ENCODE results near the gene COPE. TPM values are rescaled to one million over a fixed set of nuclear protein-coding genes. Genes with fewer than 3 reads are reported as not detected.

The COPE gene
- polyA plus RNA-seq, 3 donors, result 91.0 to 108 (median 106) TPM

DNA sequence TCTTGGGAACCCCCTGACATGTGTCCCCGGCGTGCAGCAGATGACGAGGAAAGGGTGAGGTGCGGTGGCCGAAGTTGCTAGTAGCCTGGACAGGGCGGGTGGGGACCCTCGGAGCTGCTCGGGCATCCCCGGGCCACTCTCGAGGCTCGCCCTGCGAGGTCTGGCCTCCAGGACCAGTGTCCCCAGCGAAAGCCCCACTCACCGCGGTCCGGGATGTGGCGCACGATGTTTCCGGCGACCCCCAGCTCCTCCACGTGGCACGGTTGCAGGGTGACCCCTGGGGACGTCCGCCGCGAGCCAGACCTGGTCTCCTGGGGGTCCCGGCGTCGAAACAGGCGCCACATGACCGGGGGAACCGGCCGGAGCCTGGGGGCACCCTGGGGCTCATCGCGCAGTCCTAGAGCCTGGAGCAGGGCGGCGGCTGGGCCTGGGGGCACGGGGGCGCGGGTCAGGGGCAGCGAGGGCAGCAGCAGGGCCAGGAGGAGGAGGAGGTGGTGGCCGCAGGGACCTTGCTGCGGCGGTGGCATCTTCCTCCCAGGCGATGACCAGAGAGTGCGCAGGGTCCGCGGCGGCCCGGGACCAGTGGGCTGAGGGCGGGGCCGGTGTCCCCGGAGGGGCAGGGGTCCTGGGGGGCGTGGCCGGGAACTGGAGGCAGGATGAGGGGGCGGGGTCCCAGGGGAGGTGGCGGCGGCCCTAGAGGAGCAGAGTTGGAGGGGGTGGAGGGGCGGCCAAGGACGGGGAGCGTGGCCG, 49.2 kb downstream of the COPE start:
- DNase-seq (ENCODE audit: low read depth in 3 of 3, low spot score in 2 of 3), result no peak

DNA sequence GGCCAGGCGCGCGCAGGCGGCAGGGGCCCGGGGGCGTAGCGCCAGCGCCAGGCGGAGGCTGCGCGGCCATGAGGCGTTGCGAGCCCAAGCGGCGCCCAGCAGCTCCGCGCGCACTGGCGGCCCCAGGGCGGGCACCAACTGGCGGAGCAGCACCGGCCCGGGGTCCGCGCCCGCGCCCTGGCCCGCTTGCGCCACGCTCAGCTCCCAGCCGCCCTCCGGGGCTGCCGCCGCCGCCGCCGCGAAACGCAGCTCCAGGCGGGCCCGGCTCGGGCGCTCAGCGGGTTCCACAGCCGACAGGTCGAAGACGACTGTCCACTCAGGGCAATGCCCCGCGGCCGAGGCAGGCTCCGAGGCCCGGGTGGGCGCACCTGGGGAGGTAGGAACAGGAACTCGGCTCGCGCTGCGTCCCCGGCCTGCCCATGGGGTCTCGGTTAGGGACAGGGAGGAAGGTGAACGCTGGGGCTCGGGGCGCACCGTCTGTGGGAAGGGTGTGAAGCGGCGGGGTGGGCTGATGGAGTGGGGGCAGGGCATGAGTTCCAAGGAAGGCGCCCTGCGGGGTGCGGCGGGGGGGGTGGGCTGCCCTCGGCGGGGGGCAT, 50.1 kb downstream of the COPE start:
- no peak for DNase-seq (ENCODE audit: low read depth in 3 of 3, low spot score in 2 of 3)

DNA sequence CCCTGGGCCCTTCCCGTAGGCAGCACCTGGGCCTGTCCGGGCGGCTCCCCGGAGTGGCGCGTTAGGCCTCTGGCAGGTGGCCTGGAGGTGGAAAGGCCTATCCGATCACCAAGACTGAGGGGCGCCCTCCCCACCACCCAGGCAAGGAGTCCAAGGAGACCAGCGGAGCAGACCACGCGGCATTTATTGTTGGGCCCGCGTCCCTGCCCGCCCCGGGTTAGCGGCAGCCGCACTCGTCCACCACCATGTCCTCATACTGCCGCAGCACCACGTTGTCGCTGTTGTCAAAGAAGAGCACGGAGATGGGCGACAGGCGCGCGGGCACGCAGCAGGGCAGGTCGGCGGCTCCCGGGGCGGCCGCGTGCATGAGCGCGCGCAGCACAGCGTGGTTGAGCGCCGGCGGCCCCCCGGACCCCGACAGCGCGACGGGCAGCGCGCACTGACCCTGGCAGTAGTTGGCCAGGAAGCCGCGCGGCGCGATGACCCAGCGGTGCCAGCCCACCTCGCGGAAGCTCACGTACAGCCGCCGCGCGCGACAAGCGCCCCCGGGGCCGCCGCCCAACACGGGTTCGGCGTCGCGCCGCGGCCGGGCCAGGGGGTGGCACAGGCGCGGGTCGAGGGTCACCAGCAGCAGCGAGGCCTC, 50.7 kb downstream of the COPE start:
- no peak for DNase-seq (ENCODE audit: low read depth in 3 of 3, low spot score in 2 of 3)

DNA sequence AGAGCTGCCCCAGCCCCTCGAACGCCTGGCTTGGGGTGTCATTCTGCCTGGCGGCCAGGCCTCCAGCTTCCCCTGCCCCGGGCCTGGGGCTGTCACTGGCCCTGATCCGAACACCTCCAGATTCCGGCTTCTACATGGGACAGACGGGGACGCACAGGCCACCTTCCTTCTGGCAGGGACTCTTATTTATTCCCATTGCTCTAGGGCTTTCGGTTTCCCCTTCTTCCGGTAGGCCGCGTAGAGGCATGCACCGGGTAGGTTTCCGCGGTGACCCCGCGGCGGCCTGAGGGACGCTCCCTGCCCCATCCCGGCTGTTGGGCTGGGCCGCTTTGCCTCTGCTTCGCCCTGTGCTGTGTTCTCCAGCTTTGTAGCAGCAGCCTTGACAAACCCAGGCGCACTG, 51.4 kb downstream of the COPE start:
- DNase-seq (ENCODE audit: low read depth in 3 of 3, low spot score in 2 of 3), result no peak

DNA sequence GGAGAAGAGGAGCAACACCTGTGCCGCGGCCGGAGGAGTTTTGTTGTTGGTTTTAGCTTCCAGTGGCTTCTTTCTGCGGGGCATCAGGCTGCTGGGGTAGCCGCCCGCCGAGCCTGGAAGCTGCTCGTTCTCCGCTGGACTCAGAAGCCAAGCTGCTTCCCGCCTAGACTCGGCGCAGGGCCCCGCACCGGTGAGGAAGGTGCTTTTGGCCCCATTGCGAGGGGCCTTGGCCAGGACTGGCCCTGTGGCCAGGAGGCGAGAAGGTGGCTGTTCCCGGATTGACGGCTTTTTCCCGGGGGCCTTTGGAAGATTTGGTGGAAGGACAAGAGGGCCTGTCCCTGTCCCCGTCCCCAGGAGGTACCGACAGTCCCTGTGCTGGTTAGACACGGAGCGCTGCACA, 52.0 kb downstream of the COPE start:
- no peak for DNase-seq (ENCODE audit: low read depth in 3 of 3, low spot score in 2 of 3)

DNA sequence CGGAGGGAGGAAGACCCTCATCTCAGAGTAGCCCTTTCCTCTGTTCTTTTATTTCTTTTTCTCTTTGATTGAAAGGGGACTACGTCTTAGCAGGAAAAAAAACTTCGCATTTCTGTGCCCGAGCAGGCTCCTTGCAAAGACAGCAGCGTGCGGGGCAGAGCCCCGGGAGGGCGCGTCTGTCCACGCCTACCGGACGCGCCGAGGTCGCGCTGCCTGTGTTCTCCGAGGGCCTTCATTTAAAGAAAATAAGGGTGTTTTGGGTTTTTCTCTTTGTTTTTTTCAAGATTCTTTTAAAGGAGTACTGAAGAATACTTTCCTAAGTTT, 52.4 kb downstream of the COPE start:
- no peak for DNase-seq (ENCODE audit: low read depth in 3 of 3, low spot score in 2 of 3)

DNA sequence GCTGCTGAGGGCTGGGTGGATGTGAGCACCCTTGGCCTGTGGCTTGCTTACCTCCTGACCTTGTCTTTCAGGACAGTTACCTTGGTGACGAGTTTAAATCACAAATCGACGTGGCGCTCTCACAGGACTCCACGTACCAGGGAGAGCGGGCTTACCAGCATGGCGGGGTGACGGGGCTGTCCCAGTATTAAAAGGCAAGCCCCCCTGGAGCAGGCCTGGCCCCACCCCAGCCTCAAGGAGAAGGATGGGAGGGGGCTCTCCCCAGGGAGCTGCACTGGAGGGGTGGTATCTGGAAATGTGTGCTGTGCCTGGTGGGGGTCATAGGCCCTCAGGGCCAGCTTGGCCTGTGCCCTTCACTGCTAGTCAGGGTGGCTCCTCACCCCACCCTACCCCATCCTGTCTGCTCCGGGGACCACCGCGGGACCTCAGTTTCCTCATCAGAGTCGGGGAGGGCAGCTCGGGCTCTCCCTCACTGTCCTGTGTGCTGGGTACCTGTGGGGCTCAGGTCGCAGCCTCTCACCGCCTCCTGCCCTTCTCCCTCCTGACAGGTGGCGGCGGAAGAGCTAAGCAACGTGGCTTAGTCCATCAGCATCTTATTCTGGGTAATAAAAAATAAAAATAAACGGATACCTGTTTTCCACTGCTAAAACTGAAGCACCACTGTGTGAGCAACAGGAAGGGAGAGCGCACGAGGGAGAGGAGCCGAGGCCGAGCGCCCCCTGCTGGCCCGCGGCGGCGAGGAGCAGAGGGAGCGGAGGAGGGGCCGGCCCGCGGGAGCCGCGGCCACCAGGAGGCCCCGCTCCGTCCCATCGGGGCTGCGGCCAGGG, 53.0 kb downstream of the COPE start:
- no peak for DNase-seq (ENCODE audit: low read depth in 3 of 3, low spot score in 2 of 3)

DNA sequence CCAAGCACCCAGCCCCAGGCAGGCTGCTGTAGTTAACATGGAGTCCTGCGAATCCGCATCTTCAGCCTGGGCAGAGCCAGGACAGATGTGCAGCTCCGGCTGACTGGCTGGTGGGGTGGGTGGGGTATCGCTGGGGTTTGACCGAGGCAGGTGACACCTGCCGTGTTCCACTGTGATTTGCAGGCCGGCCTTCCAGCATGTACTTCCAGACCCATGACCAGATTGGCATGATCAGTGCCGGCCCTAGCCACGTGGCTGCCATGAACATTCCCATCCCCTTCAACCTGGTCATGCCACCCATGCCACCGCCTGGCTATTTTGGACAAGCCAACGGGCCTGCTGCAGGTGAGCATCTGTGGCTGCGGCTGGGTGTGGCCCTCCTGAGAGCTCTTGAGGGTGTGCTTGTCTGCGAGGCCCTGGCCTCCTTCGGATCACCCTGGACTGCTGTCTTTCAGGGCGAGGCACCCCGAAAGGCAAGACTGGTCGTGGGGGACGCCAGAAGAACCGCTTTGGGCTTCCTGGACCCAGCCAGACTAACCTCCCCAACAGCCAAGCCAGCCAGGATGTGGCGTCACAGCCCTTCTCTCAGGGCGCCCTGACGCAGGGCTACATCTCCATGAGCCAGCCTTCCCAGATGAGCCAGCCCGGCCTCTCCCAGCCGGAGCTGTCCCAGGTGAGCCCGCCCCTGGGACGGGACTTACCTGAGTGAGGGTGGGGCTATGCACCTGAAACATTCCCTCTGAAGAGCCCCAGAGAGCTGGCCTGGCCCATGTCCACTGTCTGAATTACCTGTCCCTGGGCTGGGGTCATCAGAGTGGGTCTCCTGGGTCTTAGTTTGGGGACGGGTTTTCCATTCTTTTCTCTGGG, 53.8 kb downstream of the COPE start:
- no peak for DNase-seq (ENCODE audit: low read depth in 3 of 3, low spot score in 2 of 3)

DNA sequence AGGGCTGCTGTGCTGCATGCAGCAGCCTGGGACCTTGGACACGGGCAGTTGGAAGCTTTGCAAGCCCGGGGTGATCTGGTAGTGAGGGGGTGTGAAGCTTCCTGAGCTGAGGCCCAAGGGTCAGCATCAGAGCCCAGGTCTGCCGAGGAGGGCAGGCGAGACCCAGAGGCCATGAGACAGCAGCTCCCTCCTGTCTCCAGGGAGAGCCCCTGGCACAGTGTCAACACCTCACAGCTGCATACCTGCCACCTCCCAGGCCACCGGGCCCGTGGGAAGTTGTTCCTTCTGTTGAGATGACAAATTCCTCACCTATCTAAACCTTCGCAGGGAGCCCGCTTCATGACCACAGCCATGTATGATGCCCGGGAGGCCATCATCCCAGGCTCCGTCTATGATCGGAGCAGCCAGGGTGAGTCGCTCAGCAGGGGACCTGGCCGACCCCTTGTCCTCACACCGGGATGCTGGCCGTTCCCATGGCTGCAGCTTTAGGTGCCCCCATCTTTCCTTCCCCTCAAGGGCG, 55.3 kb downstream of the COPE start:
- no peak for DNase-seq (ENCODE audit: low read depth in 3 of 3, low spot score in 2 of 3)

DNA sequence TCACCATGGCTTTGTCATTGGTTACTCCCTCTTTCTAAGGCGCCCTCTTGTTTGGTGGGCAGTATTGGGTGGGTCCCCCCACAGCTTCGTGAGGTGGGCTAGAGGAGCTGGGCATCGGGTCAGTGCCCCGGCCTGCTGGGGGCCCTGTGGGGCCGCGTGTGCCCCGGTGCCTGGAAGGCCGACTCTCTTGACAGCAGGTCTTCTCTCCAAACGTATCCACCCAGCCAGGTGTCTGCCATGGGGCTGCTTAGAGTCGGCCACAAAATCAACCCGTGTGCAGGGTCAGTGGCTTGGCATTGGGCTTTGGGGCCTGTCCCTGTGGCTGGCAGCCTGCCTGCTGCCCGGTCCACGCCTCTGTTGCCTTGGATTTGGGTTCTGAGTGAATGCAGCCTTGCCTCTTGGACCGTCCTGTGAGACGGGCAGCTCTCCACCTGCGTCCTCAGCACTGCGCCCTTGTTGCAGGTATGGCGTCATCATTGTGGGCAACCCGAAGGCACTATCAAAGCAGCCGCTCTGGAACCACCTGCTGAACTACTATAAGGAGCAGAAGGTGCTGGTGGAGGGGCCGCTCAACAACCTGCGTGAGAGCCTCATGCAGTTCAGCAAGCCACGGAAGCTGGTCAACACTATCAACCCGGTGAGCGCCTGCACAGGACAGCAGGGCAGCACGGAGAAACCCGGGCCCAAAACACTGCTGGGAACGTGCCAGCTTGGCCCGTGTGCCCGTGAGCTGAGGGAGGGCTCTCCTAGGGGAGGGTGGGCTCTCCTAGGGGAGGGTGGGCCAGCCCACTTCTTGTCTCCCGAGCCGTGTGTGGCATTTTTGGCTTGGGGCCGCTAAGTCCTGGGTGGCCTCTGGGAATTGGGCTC, 56.0 kb downstream of the COPE start:
- no peak for DNase-seq (ENCODE audit: low read depth in 3 of 3, low spot score in 2 of 3)

DNA sequence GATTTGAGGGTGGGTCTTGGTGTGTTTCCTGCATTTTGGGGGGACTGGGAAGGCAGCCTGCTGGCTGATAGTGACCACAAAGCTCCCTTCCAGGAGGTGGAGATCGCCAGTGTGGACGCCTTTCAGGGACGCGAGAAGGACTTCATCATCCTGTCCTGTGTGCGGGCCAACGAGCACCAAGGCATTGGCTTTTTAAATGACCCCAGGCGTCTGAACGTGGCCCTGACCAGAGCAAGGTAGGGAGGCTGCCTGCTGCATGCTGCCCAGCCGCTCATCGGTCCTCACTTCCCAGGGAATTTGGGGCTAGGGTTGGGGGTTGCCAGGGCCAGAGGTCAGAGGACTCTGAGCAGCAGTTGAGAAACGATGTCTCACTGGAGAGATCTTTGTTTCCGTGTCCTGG, 57.3 kb downstream of the COPE start:
- DNase-seq (ENCODE audit: low read depth in 3 of 3, low spot score in 2 of 3), result no peak

DNA sequence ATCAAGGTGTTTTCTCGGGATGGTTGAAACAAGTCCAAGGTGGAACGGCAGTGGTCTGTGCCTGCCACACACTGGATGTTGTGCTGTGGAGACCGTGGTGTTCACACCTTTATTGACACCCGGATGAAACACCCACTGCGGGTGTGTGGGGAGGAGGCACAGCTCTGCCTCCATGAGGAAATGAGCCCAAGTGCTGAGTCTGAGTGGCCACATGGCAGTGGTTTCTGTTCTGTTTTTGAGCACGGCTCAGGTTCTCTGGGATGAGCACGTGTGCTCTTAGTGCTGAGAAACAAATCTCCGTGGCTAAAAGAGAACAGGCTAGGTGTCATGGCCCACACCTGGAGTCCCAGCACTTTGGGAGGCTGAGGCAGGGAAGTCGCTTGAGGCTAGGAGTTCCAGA, 58.0 kb downstream of the COPE start:
- no peak for DNase-seq (ENCODE audit: low read depth in 3 of 3, low spot score in 2 of 3)

DNA sequence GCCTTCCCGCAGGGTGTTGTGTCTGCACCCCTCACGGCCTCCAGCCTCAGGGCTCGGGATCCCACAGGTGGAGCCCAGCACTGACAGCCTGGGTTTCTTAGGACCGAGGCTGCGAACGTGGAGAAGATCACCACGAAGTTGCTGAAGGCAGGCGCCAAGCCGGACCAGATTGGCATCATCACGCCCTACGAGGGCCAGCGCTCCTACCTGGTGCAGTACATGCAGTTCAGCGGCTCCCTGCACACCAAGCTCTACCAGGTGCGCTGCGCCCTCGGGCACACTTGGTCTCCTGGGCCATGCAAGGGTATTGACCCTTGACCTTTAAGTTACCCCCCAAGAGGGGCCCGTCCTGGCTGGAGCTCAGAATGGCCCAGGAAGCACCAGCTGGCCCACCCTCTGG, 58.5 kb downstream of the COPE start:
- no peak for DNase-seq (ENCODE audit: low read depth in 3 of 3, low spot score in 2 of 3)

DNA sequence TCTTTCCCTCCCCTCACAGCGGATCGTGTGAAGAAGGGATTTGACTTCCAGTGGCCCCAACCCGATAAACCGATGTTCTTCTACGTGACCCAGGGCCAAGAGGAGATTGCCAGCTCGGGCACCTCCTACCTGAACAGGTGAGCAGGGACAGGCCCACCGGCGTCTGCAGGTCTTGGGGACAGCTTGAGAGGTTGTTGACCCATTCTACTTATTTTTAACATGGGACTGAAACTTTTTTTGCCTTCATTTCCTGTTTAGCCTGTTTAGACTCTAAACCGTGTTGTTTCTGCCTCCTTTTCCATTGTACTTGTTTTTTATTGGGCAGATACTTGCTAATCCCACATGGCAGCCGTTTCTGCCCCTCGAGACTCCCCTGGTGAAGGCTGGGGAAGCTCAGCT, 58.9 kb downstream of the COPE start:
- no peak for DNase-seq (ENCODE audit: low read depth in 3 of 3, low spot score in 2 of 3)

DNA sequence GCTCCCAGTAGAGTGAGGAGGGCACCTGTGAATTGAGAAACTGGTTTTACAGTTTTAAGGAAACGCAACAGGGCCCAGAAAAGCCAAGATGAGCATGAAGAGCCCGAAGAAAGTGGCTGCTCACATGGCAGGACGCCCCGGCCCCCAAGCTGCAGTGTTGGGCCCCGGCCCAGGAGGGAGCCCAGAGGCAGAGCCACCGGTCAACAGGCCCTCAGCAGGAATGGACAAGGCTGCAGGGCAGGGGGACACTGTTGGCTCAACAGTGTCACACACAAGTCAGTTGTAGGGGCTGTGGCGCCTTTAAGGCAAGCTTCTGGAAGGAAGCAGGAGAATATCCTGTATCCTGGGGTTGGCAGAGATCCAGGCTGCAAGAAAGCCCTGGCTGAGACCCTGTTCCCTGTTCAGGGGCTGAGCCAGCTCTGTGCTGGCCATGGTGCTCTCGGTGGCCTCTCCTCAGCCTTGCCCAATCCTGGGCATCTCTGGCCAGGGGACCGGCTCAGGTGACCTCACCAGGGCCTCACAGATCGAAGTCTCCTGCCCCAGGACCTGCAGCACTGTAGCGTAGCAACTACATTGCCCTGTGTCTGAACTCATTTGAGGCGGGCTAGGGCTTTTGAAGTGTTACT, 59.4 kb downstream of the COPE start:
- no peak for DNase-seq (ENCODE audit: low read depth in 3 of 3, low spot score in 2 of 3)

DNA sequence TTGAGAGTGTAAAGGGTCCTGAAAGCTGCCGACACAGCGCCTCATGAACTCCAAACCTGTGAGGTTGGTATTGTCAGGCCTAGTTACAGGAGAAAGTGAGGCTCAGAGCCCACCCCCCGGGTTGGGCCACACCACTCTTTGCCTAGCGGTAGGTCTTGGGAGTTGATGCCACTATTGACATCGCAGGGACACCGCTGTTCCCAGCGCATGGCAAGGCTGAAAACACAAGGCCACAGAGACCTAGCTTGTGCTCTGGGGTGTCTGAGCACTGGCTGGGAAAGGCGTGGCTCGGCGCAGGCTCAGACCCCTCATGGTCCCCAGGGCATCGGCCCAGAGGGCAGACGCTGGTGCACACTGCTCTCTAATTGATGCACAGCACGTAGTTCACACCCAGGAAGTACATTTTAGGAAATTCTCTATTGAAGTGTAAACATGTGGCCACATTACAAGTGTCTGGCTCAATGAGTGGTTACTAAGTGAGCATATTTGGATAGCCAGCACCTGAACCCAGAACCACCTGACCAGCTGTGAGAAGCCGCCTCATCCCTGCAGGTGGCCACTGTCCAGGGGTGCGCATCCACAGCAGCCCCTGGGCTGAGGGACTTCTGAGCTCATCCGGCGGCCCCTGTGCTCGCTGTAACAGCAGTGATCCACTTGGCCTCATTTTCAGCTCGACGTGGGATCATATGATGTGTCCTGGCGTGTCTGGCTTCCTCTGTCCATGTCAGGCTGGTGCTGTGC, 60.1 kb downstream of the COPE start:
- no peak for DNase-seq (ENCODE audit: low read depth in 3 of 3, low spot score in 2 of 3)

DNA sequence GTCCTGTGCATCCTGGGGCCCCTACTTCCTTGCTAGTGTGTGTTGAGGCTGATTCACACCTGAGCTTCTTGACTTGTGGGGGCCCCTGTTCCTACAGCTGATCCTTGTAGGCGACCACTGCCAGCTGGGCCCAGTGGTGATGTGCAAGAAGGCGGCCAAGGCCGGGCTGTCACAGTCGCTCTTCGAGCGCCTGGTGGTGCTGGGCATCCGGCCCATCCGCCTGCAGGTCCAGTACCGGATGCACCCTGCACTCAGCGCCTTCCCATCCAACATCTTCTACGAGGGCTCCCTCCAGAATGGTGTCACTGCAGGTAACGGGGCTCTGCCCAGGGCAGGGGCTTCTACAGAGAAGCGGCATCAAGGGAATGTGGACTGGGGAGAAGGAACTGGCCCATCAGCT, 62.0 kb downstream of the COPE start:
- no peak for DNase-seq (ENCODE audit: low read depth in 3 of 3, low spot score in 2 of 3)

DNA sequence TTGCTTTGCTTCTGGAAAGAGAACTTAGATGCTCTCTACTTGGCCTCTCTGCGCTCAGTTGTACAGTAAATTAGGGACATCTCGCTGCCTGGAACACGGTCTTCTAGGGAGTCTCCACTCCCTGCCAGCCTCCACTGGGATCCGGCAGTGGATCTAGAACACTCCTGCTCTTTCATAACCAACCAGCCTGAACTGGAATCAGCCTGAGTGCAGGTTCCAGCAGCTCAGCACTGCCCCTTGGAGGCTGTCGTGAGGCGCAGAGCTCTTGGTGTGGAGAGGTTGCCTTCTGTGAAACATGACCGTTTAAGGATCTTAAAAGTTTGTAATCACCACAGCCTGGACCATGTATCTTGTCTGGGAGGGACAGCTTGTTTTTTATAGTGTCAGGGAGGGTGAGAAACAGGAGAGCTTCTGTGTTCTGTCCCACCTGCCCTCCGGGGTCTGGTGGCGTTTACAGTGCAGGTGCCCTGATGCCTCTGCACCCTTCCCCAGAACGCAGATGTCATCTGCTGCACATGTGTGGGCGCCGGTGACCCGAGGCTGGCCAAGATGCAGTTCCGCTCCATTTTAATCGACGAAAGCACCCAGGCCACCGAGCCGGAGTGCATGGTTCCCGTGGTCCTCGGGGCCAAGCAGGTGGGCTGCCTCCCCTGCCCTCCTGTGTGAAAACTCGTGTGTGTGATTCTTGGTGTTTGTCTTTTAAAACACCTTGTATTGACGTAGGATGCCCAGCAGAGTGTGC, 62.6 kb downstream of the COPE start:
- DNase-seq (ENCODE audit: low read depth in 3 of 3, low spot score in 2 of 3), result no peak

Data from right renal cortex interstitium (tissue), 3 donors.